ENCODE data around the gene CTNNB1.

The CTNNB1 gene

DNA sequence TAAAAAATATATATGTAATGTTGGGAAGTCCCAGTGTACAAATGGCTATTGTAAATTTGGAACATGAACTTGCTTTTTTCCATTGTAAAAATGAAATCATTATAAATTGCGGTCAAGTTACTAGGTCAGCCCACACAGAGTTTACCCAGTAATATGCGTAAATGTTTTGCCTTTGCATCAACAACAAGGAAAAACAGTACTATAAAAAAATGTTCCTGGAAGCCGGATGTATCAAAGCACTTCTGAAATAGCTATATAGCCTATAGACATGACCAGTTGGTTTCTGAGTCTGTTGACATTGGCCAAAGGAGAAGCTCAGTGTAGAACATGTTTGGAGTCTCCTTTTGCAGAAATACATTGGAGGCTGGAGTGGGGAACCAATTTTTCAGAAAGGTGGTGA, 23.2 kb downstream of the CTNNB1 start:
- 100% methylated on average over 3 of the region's 3 CpGs for WGBS
- H3K4ac ChIP-seq (ENCODE audit: low read depth in 1 of 2, low read length in 2 of 2) = no peak overlapping the region
- H4K91ac ChIP-seq (ENCODE audit: low read length) = no peak overlapping the region
- peaks cover 6% of the 10 kb centered on the region for H3K79me1 ChIP-seq (replicated peaks; ENCODE audit: low read length, poor library complexity, severe bottlenecking)
- H3K27me3 ChIP-seq (ENCODE audit: control insufficient read depth in 1 of 2, insufficient read depth in 1 of 2, low read length in 2 of 2) = no peaks in the 10 kb centered on the region
- H2AK5ac ChIP-seq (ENCODE audit: low read length, severe bottlenecking) = no peak overlapping the region
- H3K9me3 ChIP-seq (ENCODE audit: control insufficient read depth, low read length) = no peaks in the 10 kb centered on the region
- H3K14ac ChIP-seq (ENCODE audit: low read length in 2 of 2) = no peak overlapping the region
- H2BK15ac ChIP-seq (ENCODE audit: low read depth, poor library complexity, severe bottlenecking) = no peak overlapping the region
- H2BK5ac ChIP-seq (ENCODE audit: low read depth, low read length, poor library complexity, severe bottlenecking) = no peak overlapping the region
- no peak overlapping the region for H3K18ac ChIP-seq (ENCODE audit: low read depth in 1 of 2, low read length in 2 of 2)
- H3K4me1 ChIP-seq (ENCODE audit: control insufficient read depth, insufficient read depth, low read depth, low read length) = peaks cover 6% of the 10 kb centered on the region
- H3K23ac ChIP-seq (ENCODE audit: low read length in 2 of 2) = no peak overlapping the region
- H2BK12ac ChIP-seq (ENCODE audit: low read length in 2 of 2) = no peak overlapping the region
- no peak overlapping the region for H2BK120ac ChIP-seq (ENCODE audit: low read depth, low read length)
- no peak overlapping the region for H3K4me2 ChIP-seq (ENCODE audit: low read length, poor library complexity, severe bottlenecking)
- H2AFZ ChIP-seq (ENCODE audit: low read depth, low read length) = no peak overlapping the region
- no peak overlapping the region for H4K8ac ChIP-seq (ENCODE audit: low read length)
- no peak for DNase-seq
- no peak overlapping the region for H3K4me3 ChIP-seq (ENCODE audit: insufficient read depth in 1 of 2, low read depth in 1 of 2, low read length in 2 of 2)
- H3K27ac ChIP-seq (ENCODE audit: low read length, poor library complexity, severe bottlenecking) = no peak overlapping the region
- H3K36me3 ChIP-seq (ENCODE audit: control insufficient read depth in 1 of 2, insufficient read depth in 2 of 2, low read depth in 1 of 2, low read length in 2 of 2) = peaks cover 13 to 32% of the 10 kb centered on the region in 2 experiments
- H3K9ac ChIP-seq (ENCODE audit: low read length) = no peak overlapping the region

DNA sequence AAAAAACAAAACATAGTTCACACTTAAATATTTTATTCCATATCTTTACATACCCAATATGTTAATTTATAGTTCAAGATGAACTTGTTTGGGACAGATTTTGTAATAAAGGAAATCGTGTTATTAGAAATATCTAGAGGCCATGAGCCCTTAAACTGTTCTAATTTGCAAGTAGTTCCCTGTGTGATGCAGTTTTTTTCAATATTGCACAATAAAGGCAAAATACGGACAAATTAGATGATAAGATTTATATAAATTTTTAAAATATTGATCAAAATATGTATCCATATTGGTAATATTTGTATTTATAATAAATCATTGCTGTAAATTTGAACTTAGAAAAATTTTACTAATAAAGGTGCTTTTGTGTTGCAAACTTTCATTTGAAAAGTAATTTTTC, 23.8 kb downstream of the CTNNB1 start:
- H2AFZ ChIP-seq (ENCODE audit: low read depth, low read length) = no peak overlapping the region

GRCh38 chr3:41223691-41224090, 24.4 kb downstream of the CTNNB1 start:
- H2BK15ac ChIP-seq (ENCODE audit: low read depth, poor library complexity, severe bottlenecking) = no peak overlapping the region
- peaks cover 6% of the 10 kb centered on the region for H3K79me1 ChIP-seq (replicated peaks; ENCODE audit: low read length, poor library complexity, severe bottlenecking)
- peaks cover 6% of the 10 kb centered on the region for H3K4me1 ChIP-seq (ENCODE audit: control insufficient read depth, insufficient read depth, low read depth, low read length)
- H2AFZ ChIP-seq (ENCODE audit: low read depth, low read length) = no peak overlapping the region
- no peak overlapping the region for H3K4me3 ChIP-seq (ENCODE audit: insufficient read depth in 1 of 2, low read depth in 1 of 2, low read length in 2 of 2)
- WGBS = 100% methylated on average over 2 of the region's 2 CpGs
- H3K23ac ChIP-seq (ENCODE audit: low read length in 2 of 2) = no peak overlapping the region
- no peak overlapping the region for H3K4ac ChIP-seq (ENCODE audit: low read depth in 1 of 2, low read length in 2 of 2)
- DNase-seq = no peak
- no peak overlapping the region for H2BK120ac ChIP-seq (ENCODE audit: low read depth, low read length)
- H3K27me3 ChIP-seq (ENCODE audit: control insufficient read depth in 1 of 2, insufficient read depth in 1 of 2, low read length in 2 of 2) = no peaks in the 10 kb centered on the region
- no peaks in the 10 kb centered on the region for H3K9me3 ChIP-seq (ENCODE audit: control insufficient read depth, low read length)
- H2BK5ac ChIP-seq (ENCODE audit: low read depth, low read length, poor library complexity, severe bottlenecking) = no peak overlapping the region
- H4K91ac ChIP-seq (ENCODE audit: low read length) = no peak overlapping the region
- H2BK12ac ChIP-seq (ENCODE audit: low read length in 2 of 2) = no peak overlapping the region
- no peak overlapping the region for H3K14ac ChIP-seq (ENCODE audit: low read length in 2 of 2)
- peaks cover 13 to 44% of the 10 kb centered on the region in 2 experiments for H3K36me3 ChIP-seq (ENCODE audit: control insufficient read depth in 1 of 2, insufficient read depth in 2 of 2, low read depth in 1 of 2, low read length in 2 of 2)
- peak overlapping the region; percentile 18 for H3K27ac ChIP-seq (ENCODE audit: low read length, poor library complexity, severe bottlenecking)
- peak overlapping the region; percentile 59 for H3K9ac ChIP-seq (ENCODE audit: low read length)
- H2AK5ac ChIP-seq (ENCODE audit: low read length, severe bottlenecking) = no peak overlapping the region
- H4K8ac ChIP-seq (ENCODE audit: low read length) = no peak overlapping the region
- H3K18ac ChIP-seq (ENCODE audit: low read depth in 1 of 2, low read length in 2 of 2) = no peak overlapping the region
- H3K4me2 ChIP-seq (ENCODE audit: low read length, poor library complexity, severe bottlenecking) = no peak overlapping the region

More for the DNA sequence above, 23.8 kb downstream of the CTNNB1 start:
- DNase-seq = no peak
- Histone ChIP-seq H2BK15ac (ENCODE audit: low read depth, poor library complexity, severe bottlenecking) (no peak overlapping the region), H3K18ac (ENCODE audit: low read depth in 1 of 2, low read length in 2 of 2) (no peak overlapping the region), H3K4me1 (ENCODE audit: control insufficient read depth, insufficient read depth, low read depth, low read length) (peaks cover 6% of the 10 kb centered on the region), H3K36me3 (ENCODE audit: control insufficient read depth in 1 of 2, insufficient read depth in 2 of 2, low read depth in 1 of 2, low read length in 2 of 2) (peaks cover 13 to 38% of the 10 kb centered on the region in 2 experiments), H4K91ac (ENCODE audit: low read length) (no peak overlapping the region), H3K4ac (ENCODE audit: low read depth in 1 of 2, low read length in 2 of 2) (no peak overlapping the region), H3K27ac (ENCODE audit: low read length, poor library complexity, severe bottlenecking) (no peak overlapping the region), H3K4me3 (ENCODE audit: insufficient read depth in 1 of 2, low read depth in 1 of 2, low read length in 2 of 2) (no peak overlapping the region), H2BK12ac (ENCODE audit: low read length in 2 of 2) (no peak overlapping the region), H2BK5ac (ENCODE audit: low read depth, low read length, poor library complexity, severe bottlenecking) (no peak overlapping the region), H3K9me3 (ENCODE audit: control insufficient read depth, low read length) (no peaks in the 10 kb centered on the region), H3K9ac (ENCODE audit: low read length) (no peak overlapping the region), H2AK5ac (ENCODE audit: low read length, severe bottlenecking) (no peak overlapping the region), H4K8ac (ENCODE audit: low read length) (no peak overlapping the region), H3K79me1 (replicated peaks; ENCODE audit: low read length, poor library complexity, severe bottlenecking) (peaks cover 6% of the 10 kb centered on the region), H3K27me3 (ENCODE audit: control insufficient read depth in 1 of 2, insufficient read depth in 1 of 2, low read length in 2 of 2) (no peaks in the 10 kb centered on the region), H3K23ac (ENCODE audit: low read length in 2 of 2) (no peak overlapping the region), H3K4me2 (ENCODE audit: low read length, poor library complexity, severe bottlenecking) (no peak overlapping the region), H2BK120ac (ENCODE audit: low read depth, low read length) (no peak overlapping the region), H3K14ac (ENCODE audit: low read length in 2 of 2) (no peak overlapping the region)
- WGBS = 100% methylated on average over 1 of the region's 2 CpGs

DNA sequence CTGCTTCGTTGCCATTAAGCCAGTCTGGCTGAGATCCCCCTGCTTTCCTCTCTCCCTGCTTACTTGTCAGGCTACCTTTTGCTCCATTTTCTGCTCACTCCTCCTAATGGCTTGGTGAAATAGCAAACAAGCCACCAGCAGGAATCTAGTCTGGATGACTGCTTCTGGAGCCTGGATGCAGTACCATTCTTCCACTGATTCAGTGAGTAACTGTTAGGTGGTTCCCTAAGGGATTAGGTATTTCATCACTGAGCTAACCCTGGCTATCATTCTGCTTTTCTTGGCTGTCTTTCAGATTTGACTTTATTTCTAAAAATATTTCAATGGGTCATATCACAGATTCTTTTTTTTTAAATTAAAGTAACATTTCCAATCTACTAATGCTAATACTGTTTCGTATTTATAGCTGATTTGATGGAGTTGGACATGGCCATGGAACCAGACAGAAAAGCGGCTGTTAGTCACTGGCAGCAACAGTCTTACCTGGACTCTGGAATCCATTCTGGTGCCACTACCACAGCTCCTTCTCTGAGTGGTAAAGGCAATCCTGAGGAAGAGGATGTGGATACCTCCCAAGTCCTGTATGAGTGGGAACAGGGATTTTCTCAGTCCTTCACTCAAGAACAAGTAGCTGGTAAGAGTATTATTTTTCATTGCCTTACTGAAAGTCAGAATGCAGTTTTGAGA, 25.0 kb downstream of the CTNNB1 start:
- Histone ChIP-seq H3K4me3 (ENCODE audit: insufficient read depth in 1 of 2, low read depth in 1 of 2, low read length in 2 of 2) (peak overlapping the region in 1 of 2 experiments; percentile 40), H3K9ac (ENCODE audit: low read length) (peak overlapping the region; percentile 59), H3K4me2 (ENCODE audit: low read length, poor library complexity, severe bottlenecking) (no peak overlapping the region), H4K8ac (ENCODE audit: low read length) (no peak overlapping the region), H3K79me1 (replicated peaks; ENCODE audit: low read length, poor library complexity, severe bottlenecking) (peaks cover 6% of the 10 kb centered on the region), H3K18ac (ENCODE audit: low read depth in 1 of 2, low read length in 2 of 2) (no peak overlapping the region), H2BK5ac (ENCODE audit: low read depth, low read length, poor library complexity, severe bottlenecking) (no peak overlapping the region), H2AK5ac (ENCODE audit: low read length, severe bottlenecking) (no peak overlapping the region), H3K27ac (ENCODE audit: low read length, poor library complexity, severe bottlenecking) (peak overlapping the region; percentile 18), H2BK12ac (ENCODE audit: low read length in 2 of 2) (no peak overlapping the region), H4K91ac (ENCODE audit: low read length) (no peak overlapping the region), H3K27me3 (ENCODE audit: control insufficient read depth in 1 of 2, insufficient read depth in 1 of 2, low read length in 2 of 2) (no peaks in the 10 kb centered on the region), H2BK120ac (ENCODE audit: low read depth, low read length) (no peak overlapping the region), H3K14ac (ENCODE audit: low read length in 2 of 2) (no peak overlapping the region), H3K4ac (ENCODE audit: low read depth in 1 of 2, low read length in 2 of 2) (no peak overlapping the region), H2BK15ac (ENCODE audit: low read depth, poor library complexity, severe bottlenecking) (no peak overlapping the region), H3K36me3 (ENCODE audit: control insufficient read depth in 1 of 2, insufficient read depth in 2 of 2, low read depth in 1 of 2, low read length in 2 of 2) (peaks cover 13 to 50% of the 10 kb centered on the region in 2 experiments), H2AFZ (ENCODE audit: low read depth, low read length) (no peak overlapping the region), H3K4me1 (ENCODE audit: control insufficient read depth, insufficient read depth, low read depth, low read length) (peaks cover 6% of the 10 kb centered on the region), H3K9me3 (ENCODE audit: control insufficient read depth, low read length) (no peaks in the 10 kb centered on the region), H3K23ac (ENCODE audit: low read length in 2 of 2) (no peak overlapping the region)
- peak; percentile 62 for DNase-seq
- WGBS = 89% methylated on average over 3 of the region's 3 CpGs

All from mesenchymal stem cell (in vitro differentiated cells and primary cell).